H1 (cell line): ENCODE data around the gene SLFN14. TPM values are rescaled to one million over a fixed set of nuclear protein-coding genes. Genes with fewer than 3 reads are reported as not detected.
A peak's percentile ranks its signal among the peaks of the same experiment; 100 is the strongest.

ENCODE experiments used
- CTCF ChIA-PET: fragments of 300-600 bp; sonication (Branson Sonifier 250); formaldehyde crosslinking; loops from one replicate; lab custom pipeline; 2021; ENCODE audit not compliant: partially characterized antibody; lab: Charles Lee
- POLR2A ChIA-PET: fragments of 300-600 bp; sonication (Branson Sonifier 250); formaldehyde crosslinking; loops from one replicate; lab custom pipeline; 2021; ENCODE audit warnings: inconsistent platforms; ENCODE audit not compliant: partially characterized antibody; lab: Charles Lee
- DNase-seq, 2 experiments: peaks; one replicate each; pipeline versions ENCODE4 v3.0.0 to v3.0.0-alpha.2; 2010 to 2022; ENCODE audit warnings: low spot score in 2 of 2, low read depth in 1 of 2, mixed read lengths in 1 of 2
- FAIRE-seq: peaks from 2 replicates; lab custom pipeline; 2011; peaks lifted over from hg19 to GRCh38; lab: Jason Lieb, UNC
- H2AFZ ChIP-seq: 2 replicates; pipeline ENCODE4 v1.8.1; 2012; ENCODE audit warnings: low read length, inconsistent platforms
- H2AK5ac ChIP-seq: 2 replicates; pipeline ENCODE4 v1.6.1; 2013; ENCODE audit warnings: low read depth, low read length
- H2BK120ac ChIP-seq: replicated peaks from 2 replicates; pipeline ENCODE3; 2013; ENCODE audit warnings: low read depth, low read length, inconsistent platforms
- H2BK12ac ChIP-seq: 2 replicates; pipeline ENCODE4 v1.6.1; 2013; ENCODE audit warnings: low read depth, low read length
- H2BK15ac ChIP-seq: 2 replicates; pipeline ENCODE4 v1.6.1; 2013; ENCODE audit warnings: low read length
- H2BK20ac ChIP-seq: 2 replicates; pipeline ENCODE4 v1.6.1; 2013; ENCODE audit warnings: low read length
- H2BK5ac ChIP-seq: 2 replicates; pipeline ENCODE4 v1.6.1; 2013; ENCODE audit warnings: low read depth, low read length
- H3K14ac ChIP-seq: 2 replicates; pipeline ENCODE4 v1.6.1; 2013; ENCODE audit warnings: inconsistent platforms; ENCODE audit not compliant: insufficient read length
- H3K18ac ChIP-seq: 2 replicates; pipeline ENCODE4 v1.6.1; 2013; ENCODE audit warnings: low read length; ENCODE audit errors: extremely low read depth
- H3K23ac ChIP-seq: 2 replicates; pipeline ENCODE4 v1.6.1; 2013; ENCODE audit warnings: inconsistent platforms; ENCODE audit not compliant: insufficient read length
- H3K23me2 ChIP-seq: 2 replicates; pipeline ENCODE4 v1.6.1; 2013; ENCODE audit warnings: low read depth, low read length
- H3K27ac ChIP-seq: 2 replicates; pipeline ENCODE4 v1.6.1; 2011; ENCODE audit warnings: low read depth, low read length, inconsistent platforms
- H3K27me3 ChIP-seq, 4 experiments: replicated peaks in 1 of 4; 1 replicate in 1 of 4; 2 replicates in 3 of 4; pipeline versions ENCODE4 v1.6.1 to v1.8.1; 2011 to 2013; ENCODE audit warnings: low read length in 3 of 4, mild to moderate bottlenecking in 3 of 4, inconsistent platforms in 2 of 4, mixed read lengths in 2 of 4, moderate library complexity in 1 of 4; ENCODE audit not compliant: control insufficient read depth in 3 of 4, insufficient read depth in 3 of 4; ENCODE audit errors: extremely low read depth in 1 of 4
- H3K36me3 ChIP-seq, 4 experiments: 2 replicates each; pipeline versions ENCODE4 v1.6.1 to v1.8.1; 2011 to 2013; ENCODE audit warnings: mild to moderate bottlenecking in 4 of 4, low read length in 3 of 4, moderate library complexity in 2 of 4, control low read depth in 1 of 4, inconsistent platforms in 1 of 4; ENCODE audit not compliant: insufficient read depth in 4 of 4, control insufficient read depth in 2 of 4
- H3K4ac ChIP-seq: replicated peaks from 2 replicates; pipeline ENCODE3; 2013; ENCODE audit warnings: low read length, low read depth, mixed read lengths, inconsistent platforms; ENCODE audit not compliant: insufficient read length
- H3K4me1 ChIP-seq, 4 experiments: replicated peaks in 1 of 4; 1 replicate in 1 of 4; 2 replicates in 3 of 4; pipeline versions ENCODE4 v1.6.1 to v1.8.1; 2011 to 2013; ENCODE audit warnings: low read length in 3 of 4, inconsistent platforms in 2 of 4, mixed read lengths in 1 of 4; ENCODE audit not compliant: insufficient read depth in 4 of 4, control insufficient read depth in 3 of 4
- H3K4me2 ChIP-seq, 2 experiments: 2 replicates each; pipeline versions ENCODE4 v1.6.1 to v1.8.1; 2011 to 2013; ENCODE audit warnings: low read depth in 2 of 2, low read length in 2 of 2, control low read depth in 1 of 2, inconsistent platforms in 1 of 2, mild to moderate bottlenecking in 1 of 2; ENCODE audit not compliant: insufficient read depth in 1 of 2
- H3K4me3 ChIP-seq, 4 experiments: fragments of 200-600, 300-600 bp in 1 of 4; sonication (generic), shearing (Covaris generic), sonication (Bioruptor Twin) in 1 of 4; 2 replicates each; pipeline versions ENCODE4 v1.5.1 to v1.8.1; 2011 to 2016; ENCODE audit warnings: low read length in 4 of 4, low read depth in 3 of 4, control low read depth in 2 of 4, inconsistent platforms in 2 of 4, mild to moderate bottlenecking in 2 of 4, mixed read lengths in 1 of 4, moderate library complexity in 1 of 4; ENCODE audit not compliant: insufficient read depth in 2 of 4; ENCODE audit errors: extremely low read depth in 1 of 4
- H3K56ac ChIP-seq: replicated peaks from 2 replicates; pipeline ENCODE3; 2013; ENCODE audit warnings: low read depth, mild to moderate bottlenecking, mixed read lengths, low read length, inconsistent platforms; ENCODE audit not compliant: insufficient read length
- H3K79me1 ChIP-seq: 2 replicates; pipeline ENCODE4 v1.6.1; 2013; ENCODE audit warnings: low read depth, low read length, control low read depth
- H3K79me2 ChIP-seq, 2 experiments: 2 replicates each; pipeline versions ENCODE4 v1.6.1 to v1.8.1; 2012 to 2013; ENCODE audit warnings: low read length in 2 of 2, mild to moderate bottlenecking in 2 of 2, inconsistent platforms in 1 of 2; ENCODE audit not compliant: insufficient read depth in 2 of 2, control insufficient read depth in 1 of 2
- H3K9ac ChIP-seq, 4 experiments: replicated peaks in 1 of 4; 1 replicate in 1 of 4; 2 replicates in 3 of 4; pipeline versions ENCODE4 v1.6.1 to v1.8.1; 2011 to 2013; ENCODE audit warnings: low read depth in 3 of 4, low read length in 3 of 4, control low read depth in 2 of 4, mild to moderate bottlenecking in 2 of 4, moderate library complexity in 2 of 4, inconsistent platforms in 1 of 4; ENCODE audit errors: extremely low read depth in 1 of 4
- H3K9me3 ChIP-seq, 2 experiments: 2 replicates each; pipeline versions ENCODE4 v1.6.1 to v1.8.1; 2012 to 2013; ENCODE audit warnings: mild to moderate bottlenecking in 2 of 2, moderate library complexity in 2 of 2, control low read depth in 1 of 2, inconsistent platforms in 1 of 2, low read depth in 1 of 2, low read length in 1 of 2, mixed read lengths in 1 of 2; ENCODE audit not compliant: insufficient read depth in 2 of 2
- H4K20me1 ChIP-seq, 2 experiments: replicated peaks in 1 of 2; 2 replicates each; pipeline versions ENCODE3 to v1.8.1; 2011 to 2013; ENCODE audit warnings: inconsistent platforms in 2 of 2, low read length in 2 of 2, mild to moderate bottlenecking in 1 of 2; ENCODE audit not compliant: insufficient read depth in 2 of 2, control insufficient read depth in 1 of 2
- H4K5ac ChIP-seq: 2 replicates; pipeline ENCODE4 v1.6.1; 2013; ENCODE audit warnings: low read length, low read depth, mixed read lengths, inconsistent platforms; ENCODE audit not compliant: insufficient read length
- H4K8ac ChIP-seq: 2 replicates; pipeline ENCODE4 v1.8.0; 2013; ENCODE audit warnings: mild to moderate bottlenecking, moderate library complexity, low read length, inconsistent platforms; ENCODE audit not compliant: insufficient read depth; ENCODE audit errors: extremely low read depth
- H4K91ac ChIP-seq: replicated peaks from 2 replicates; pipeline ENCODE3; 2013; ENCODE audit warnings: low read length, mixed read lengths, inconsistent platforms; ENCODE audit not compliant: insufficient read length
- BACH1 ChIP-seq: IDR thresholded peaks from 2 replicates; pipeline ENCODE4 v1.6.1; 2012; ENCODE audit warnings: low read length, improper control_type of control experiment
- BCL11A ChIP-seq, 2 experiments: IDR thresholded peaks; one replicate each; pipeline ENCODE4 v1.6.1; 2011; ENCODE audit warnings: low read depth in 2 of 2, low read length in 2 of 2, mild to moderate bottlenecking in 2 of 2
- EZH2 ChIP-seq: fragments of 200-600 bp; sonication (generic); IDR thresholded peaks from 2 replicates; pipeline ENCODE4 v1.7.1; 2012; ENCODE audit warnings: low read depth, mild to moderate bottlenecking, moderate library complexity, low read length, inconsistent platforms; ENCODE audit not compliant: severe bottlenecking
- FOSL1 ChIP-seq: IDR thresholded peaks from 2 replicates; pipeline ENCODE4 v1.6.1; 2011; ENCODE audit warnings: mild to moderate bottlenecking, low read depth, low read length, moderate library complexity; ENCODE audit not compliant: insufficient read depth
- HDAC6 ChIP-seq: IDR thresholded peaks from one replicate; pipeline ENCODE4 v1.7.1; 2012; ENCODE audit warnings: low read depth, mild to moderate bottlenecking, inconsistent platforms, low read length, moderate library complexity
- POLR2A ChIP-seq, 2 experiments: IDR thresholded peaks; 1 replicate in 1 of 2; 2 replicates in 1 of 2; pipeline ENCODE4 v1.6.1; 2011; ENCODE audit warnings: low read depth in 2 of 2, low read length in 2 of 2, mild to moderate bottlenecking in 2 of 2; ENCODE audit errors: control extremely low read depth in 1 of 2
- POLR2AphosphoS5 ChIP-seq: IDR thresholded peaks from 2 replicates; pipeline ENCODE4 v1.6.1; 2011; ENCODE audit warnings: low read depth, low read length
- SAP30 ChIP-seq: fragments of 300-600 bp; sonication (generic); IDR thresholded peaks from 2 replicates; pipeline ENCODE4 v1.7.1; 2012; ENCODE audit warnings: low read length, moderate library complexity, mild to moderate bottlenecking, inconsistent platforms; ENCODE audit not compliant: insufficient read depth, insufficient replicate concordance
- SP2 ChIP-seq: IDR thresholded peaks from 2 replicates; pipeline ENCODE4 v1.6.1; 2012; ENCODE audit warnings: mild to moderate bottlenecking, low read length, inconsistent platforms
- TAF1 ChIP-seq: IDR thresholded peaks from 2 replicates; pipeline ENCODE4 v1.6.1; 2011; ENCODE audit warnings: mild to moderate bottlenecking, low read depth, low read length
- YY1 ChIP-seq: IDR thresholded peaks from 2 replicates; pipeline ENCODE4 v1.6.1; 2011; ENCODE audit warnings: low read depth, mild to moderate bottlenecking, low read length
- WGBS, 2 experiments: shearing (Covaris generic) in 1 of 2; methylation state at CpG; one replicate each; pipeline versions ENCODE4 v1.1.6 to v1.1.7; 2013 to 2015; ENCODE audit warnings: low lambda C conversion rate in 2 of 2, mixed read lengths in 2 of 2, inconsistent platforms in 1 of 2, low coverage in 1 of 2, missing lambda C conversion rate in 1 of 2; ENCODE audit not compliant: insufficient replicate concordance in 2 of 2, insufficient coverage in 1 of 2, insufficient read length in 1 of 2; ENCODE audit errors: extremely low coverage in 1 of 2, missing lambda C conversion rate in 1 of 2; 5-methylcytosine and 5-hydroxymethylcytosine counted together
- polyA plus RNA-seq, 7 experiments: library from polyadenylated mRNA; depleted of rRNA in 3 of 7; stranded (reverse) in 5 of 7; unstranded in 2 of 7; fragments of >200 nt in 5 of 7; fragments of 200-250 nt in 2 of 7; gene quantifications; 1 replicate in 5 of 7; 2 replicates in 1 of 7; 4 replicates in 1 of 7; pipeline versions ENCODE4 v1.2.1 to v1.2.3, GENCODE V29; 2011 to 2013; ENCODE audit warnings: missing spikeins in 2 of 7, mixed read lengths in 2 of 7
- total RNA-seq: library from RNA; stranded (reverse); fragmentation: NEBNext Ultra II Directional; extraction: Animal tissue kit (Norgen Biotek cat#: 25700); gene quantifications from 2 replicates; pipeline ENCODE4 v1.2.1, GENCODE V29; 2021
- TF ChIP-seq, protein P1 (sequence below): IDR thresholded peaks from 2 replicates; pipeline ENCODE4 v1.6.1; 2011; ENCODE audit warnings: low read length, improper control_type of control experiment
- TF ChIP-seq, protein P2 (sequence below): IDR thresholded peaks from 2 replicates; pipeline ENCODE4 v1.6.1; 2012; ENCODE audit warnings: inconsistent platforms

The SLFN14 gene
- total and polyA plus RNA-seq, 2 of the 8 experiments (the other 6 are each of a cell fraction or from before 2014, with no cell fraction given), result 0.03 TPM; not detected in 1

DNA sequence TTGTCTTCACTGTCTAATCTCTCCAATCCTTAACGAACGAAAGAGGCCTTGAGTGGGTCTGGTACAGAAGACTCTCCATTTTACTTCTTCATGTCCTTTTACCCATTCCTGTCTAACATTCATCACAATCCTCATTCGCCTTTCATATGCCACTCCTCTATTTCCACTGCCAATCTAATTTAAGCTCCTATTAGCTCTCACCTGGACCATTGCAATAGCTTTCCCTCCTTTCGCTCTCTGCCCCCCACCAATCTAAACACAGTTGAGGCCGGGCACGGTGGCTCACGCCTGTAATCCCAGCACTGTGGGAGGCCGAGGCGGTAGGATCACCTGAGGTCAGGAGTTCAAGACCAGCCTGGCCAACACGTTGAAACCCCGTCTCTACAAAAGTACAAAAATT lies 6.3 kb upstream of the SLFN14 start:
- H2BK120ac ChIP-seq, result no peak overlapping the region
- CTCF ChIA-PET, result interaction anchor here (1.0 to 1.1 kb wide), 2 partner anchors 14 to 29 kb away, joined by 3 read pairs; no protein-coding TSS in a partner anchor
- H3K9ac ChIP-seq, result no peak overlapping the region
- H4K20me1 ChIP-seq, result peaks cover 0 to 1% of the 10 kb centered on the region in 2 experiments
- H3K23ac ChIP-seq, result no peak overlapping the region
- FAIRE-seq (no peak), DNase-seq (no peak)
- H3K14ac ChIP-seq, result no peak overlapping the region
- H2BK5ac ChIP-seq, result no peak overlapping the region
- H3K4ac ChIP-seq, result no peak overlapping the region
- H3K79me1 ChIP-seq, result no peaks in the 10 kb centered on the region; the same call in 1 of the 2 replicates
- H3K79me2 ChIP-seq, result peaks cover 5 to 34% of the 10 kb centered on the region in 2 experiments; a peak in 3 of 4 replicates
- no peaks in the 10 kb centered on the region for H3K9me3 ChIP-seq
- H3K56ac ChIP-seq, result no peak overlapping the region
- no peak overlapping the region for H4K5ac ChIP-seq
- no peak overlapping the region; the same call in 1 of the 2 replicates for H4K8ac ChIP-seq
- no peak overlapping the region for H4K91ac ChIP-seq
- H2AK5ac ChIP-seq, result no peak overlapping the region
- H3K27ac ChIP-seq, result no peak overlapping the region
- H2AFZ ChIP-seq, result no peak overlapping the region
- peaks cover 0 to 4% (median 1%) of the 10 kb centered on the region in 4 experiments; a peak in 3 of 7 replicates for H3K4me1 ChIP-seq
- peak overlapping the region; percentile 72 to 98 for H3K4me2 ChIP-seq
- 82 to 100% methylated on average over 1 to 11 of the region's 11 CpGs for WGBS, 2 experiments
- H3K18ac ChIP-seq, result no peak overlapping the region
- no peak overlapping the region for H2BK12ac ChIP-seq
- no peaks in the 10 kb centered on the region; a peak in 1 of 7 replicates for H3K27me3 ChIP-seq
- H3K4me3 ChIP-seq, result peak overlapping the region; percentile 7 to 94 (median 48); a peak in 4 of 8 replicates
- no peaks in the 10 kb centered on the region for H3K36me3 ChIP-seq
- POLR2A ChIA-PET, result interaction anchor here (1.5 kb wide), 1 partner anchor 11 kb away, joined by 5 read pairs; the partner anchor contains the start of gene PEX12
- peaks cover 7% of the 10 kb centered on the region; the same call in 1 of the 2 replicates for H3K23me2 ChIP-seq
- H2BK15ac ChIP-seq, result no peak overlapping the region
- H2BK20ac ChIP-seq, result no peak overlapping the region
- no peak for TF ChIP-seq BACH1
- TF ChIP-seq TAF1, result no peak
- TF ChIP-seq POLR2A (IDR thresholded peaks at IDR 0.05; ENCODE audit: control extremely low read depth in 1 of 2, low read depth in 2 of 2, low read length in 2 of 2), result no peak
- TF ChIP-seq FOSL1, result no peak
- TF ChIP-seq, protein P1, sequence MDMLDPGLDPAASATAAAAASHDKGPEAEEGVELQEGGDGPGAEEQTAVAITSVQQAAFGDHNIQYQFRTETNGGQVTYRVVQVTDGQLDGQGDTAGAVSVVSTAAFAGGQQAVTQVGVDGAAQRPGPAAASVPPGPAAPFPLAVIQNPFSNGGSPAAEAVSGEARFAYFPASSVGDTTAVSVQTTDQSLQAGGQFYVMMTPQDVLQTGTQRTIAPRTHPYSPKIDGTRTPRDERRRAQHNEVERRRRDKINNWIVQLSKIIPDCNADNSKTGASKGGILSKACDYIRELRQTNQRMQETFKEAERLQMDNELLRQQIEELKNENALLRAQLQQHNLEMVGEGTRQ, result no peak
- TF ChIP-seq POLR2AphosphoS5, result no peak
- no peak for TF ChIP-seq SAP30
- TF ChIP-seq BCL11A (IDR thresholded peaks at IDR 0.05; ENCODE audit: low read depth in 2 of 2, low read length in 2 of 2), result no peak
- TF ChIP-seq EZH2, result no peak
- TF ChIP-seq YY1, result no peak
- TF ChIP-seq, protein P2, sequence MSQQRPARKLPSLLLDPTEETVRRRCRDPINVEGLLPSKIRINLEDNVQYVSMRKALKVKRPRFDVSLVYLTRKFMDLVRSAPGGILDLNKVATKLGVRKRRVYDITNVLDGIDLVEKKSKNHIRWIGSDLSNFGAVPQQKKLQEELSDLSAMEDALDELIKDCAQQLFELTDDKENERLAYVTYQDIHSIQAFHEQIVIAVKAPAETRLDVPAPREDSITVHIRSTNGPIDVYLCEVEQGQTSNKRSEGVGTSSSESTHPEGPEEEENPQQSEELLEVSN, result no peak
- no peak for TF ChIP-seq HDAC6
- no peak for TF ChIP-seq SP2
